SU-DHL-6 (cell line): ENCODE measurements around the gene KCNMB2.

Experiments
- EZH2phosphoT487 ChIP-seq: fragments of 200-600 bp; sonication (generic), shearing (Covaris generic); conservative IDR thresholded peaks from 2 replicates; pipeline ENCODE4 v1.6.1; 2018; ENCODE audit warnings: mild to moderate bottlenecking, antibody characterized with exemption, low read length, moderate library complexity, mixed read lengths
- TF ChIP-seq, protein P1 (sequence below): fragments of 200-600 bp; sonication (generic); IDR thresholded peaks from one replicate; pipeline ENCODE4 v1.5.1; 2017; ENCODE audit warnings: antibody characterized with exemption, mild to moderate bottlenecking, low read length, moderate library complexity; ENCODE audit not compliant: insufficient read depth, poor library complexity, severe bottlenecking

DNA sequence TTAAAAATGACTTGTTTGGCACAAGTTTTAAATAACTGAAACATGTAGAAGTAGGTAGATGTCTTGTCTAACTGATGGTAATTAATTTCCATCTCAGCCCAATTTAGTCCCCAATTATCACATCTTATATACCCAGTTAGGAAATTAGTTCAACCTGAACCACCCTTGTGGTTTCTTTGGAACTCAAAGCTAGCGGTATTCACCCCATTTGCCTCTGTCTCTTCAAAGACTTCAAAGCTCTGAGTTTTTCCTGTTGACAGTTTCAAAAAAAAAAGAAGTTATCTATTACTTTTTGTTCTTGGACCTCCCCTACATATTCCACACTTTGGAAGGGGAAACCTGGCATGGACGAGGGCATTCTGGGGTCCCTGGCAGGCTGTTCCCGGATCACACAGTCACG lies 236.5 kb downstream of the KCNMB2 start:
- TF ChIP-seq, protein P1, sequence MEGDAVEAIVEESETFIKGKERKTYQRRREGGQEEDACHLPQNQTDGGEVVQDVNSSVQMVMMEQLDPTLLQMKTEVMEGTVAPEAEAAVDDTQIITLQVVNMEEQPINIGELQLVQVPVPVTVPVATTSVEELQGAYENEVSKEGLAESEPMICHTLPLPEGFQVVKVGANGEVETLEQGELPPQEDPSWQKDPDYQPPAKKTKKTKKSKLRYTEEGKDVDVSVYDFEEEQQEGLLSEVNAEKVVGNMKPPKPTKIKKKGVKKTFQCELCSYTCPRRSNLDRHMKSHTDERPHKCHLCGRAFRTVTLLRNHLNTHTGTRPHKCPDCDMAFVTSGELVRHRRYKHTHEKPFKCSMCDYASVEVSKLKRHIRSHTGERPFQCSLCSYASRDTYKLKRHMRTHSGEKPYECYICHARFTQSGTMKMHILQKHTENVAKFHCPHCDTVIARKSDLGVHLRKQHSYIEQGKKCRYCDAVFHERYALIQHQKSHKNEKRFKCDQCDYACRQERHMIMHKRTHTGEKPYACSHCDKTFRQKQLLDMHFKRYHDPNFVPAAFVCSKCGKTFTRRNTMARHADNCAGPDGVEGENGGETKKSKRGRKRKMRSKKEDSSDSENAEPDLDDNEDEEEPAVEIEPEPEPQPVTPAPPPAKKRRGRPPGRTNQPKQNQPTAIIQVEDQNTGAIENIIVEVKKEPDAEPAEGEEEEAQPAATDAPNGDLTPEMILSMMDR, result no peak
- no peak for TF ChIP-seq EZH2phosphoT487
